Hematopoietic multipotent progenitor cell (in vitro differentiated cells): ENCODE results near the gene FBXW9. TPM values are rescaled to one million over a fixed set of nuclear protein-coding genes. Genes with fewer than 3 reads are reported as not detected.
"Not testable (repeated sequence)": the region's sequence is repeated elsewhere in the genome, so short reads cannot be mapped to it uniquely, and the experiment has no call there.

Experiments
- DNase-seq, 3 donors: peaks; one replicate each; pipeline ENCODE4 v3.0.0-alpha.2; 2011 to 2015; ENCODE audit warnings: low read depth in 2 of 3, low spot score in 2 of 3
- total RNA-seq: library from RNA; depleted of rRNA; stranded (reverse); fragments of >200 nt; gene quantifications from one replicate; pipeline ENCODE4 v1.2.3, GENCODE V29; 2012

Gene FBXW9
- total RNA-seq, 1 donor: 31.2 TPM

GRCh38 chr19:12715929-12716328, 19.5 kb upstream of the FBXW9 start:
- DNase-seq: no peak

DNA sequence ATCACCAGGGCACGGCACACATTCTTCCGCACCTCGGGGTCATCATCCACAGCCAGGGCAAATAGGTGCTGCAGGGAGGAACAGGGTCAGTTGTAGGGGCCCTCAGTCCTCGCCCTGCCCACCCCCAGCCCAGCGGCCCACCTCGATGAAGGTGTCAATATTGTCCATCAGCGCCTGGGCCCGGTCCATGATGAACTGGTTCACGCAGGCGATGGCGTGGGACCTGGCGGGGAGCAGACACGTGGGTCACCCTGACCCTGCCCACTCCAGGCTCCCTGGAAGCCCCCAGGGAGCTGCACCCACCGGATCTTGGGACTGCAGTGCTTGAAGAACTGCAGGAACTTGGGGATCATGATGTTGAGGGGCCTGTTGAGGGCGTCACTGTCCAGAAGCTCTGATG, 18.7 kb upstream of the FBXW9 start:
- no peak for DNase-seq

DNA sequence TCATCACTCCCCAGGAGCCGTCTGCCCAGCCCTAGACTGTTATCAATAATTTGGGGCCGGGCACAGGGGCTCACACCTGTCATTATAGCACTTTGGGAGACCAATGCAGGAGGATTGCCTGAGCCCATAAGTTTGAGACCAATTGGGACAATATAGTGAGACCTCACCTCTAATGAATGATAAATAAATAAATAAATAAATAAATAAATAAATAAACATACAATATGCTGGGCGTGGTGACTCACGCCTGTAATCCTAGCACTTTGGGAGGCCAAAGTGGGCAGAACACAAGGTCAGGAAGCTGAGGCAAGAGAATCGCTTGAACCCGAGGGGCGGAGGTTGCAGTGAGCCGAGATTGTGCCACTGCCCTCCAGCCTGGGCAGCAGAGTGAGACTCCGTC, 16.9 kb upstream of the FBXW9 start:
- not testable (repeated sequence) for DNase-seq

DNA sequence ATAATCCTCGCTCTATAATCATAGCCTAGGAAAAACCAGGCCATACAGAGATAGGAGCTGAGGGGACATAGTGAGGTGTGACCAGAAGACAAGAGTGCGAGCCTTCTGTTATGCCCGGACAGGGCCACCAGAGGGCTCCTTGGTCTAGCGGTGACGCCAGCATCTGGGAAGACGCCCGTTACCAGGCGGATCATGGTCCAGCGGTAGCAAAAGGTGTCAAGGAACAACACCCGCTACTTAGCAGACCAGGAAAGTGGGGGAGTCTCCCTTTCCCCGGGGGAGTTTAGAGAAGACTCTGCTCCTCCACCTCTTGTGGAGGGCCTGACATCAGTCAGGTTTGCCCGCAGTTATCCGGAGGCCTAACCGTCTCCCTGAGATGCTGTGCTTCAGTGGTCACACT, 15.6 kb upstream of the FBXW9 start:
- DNase-seq: not testable (repeated sequence)

- DNase-seq: no peak
These were observed 14.8 kb upstream of the FBXW9 start for GRCh38 chr19:12711187-12711586.

DNA sequence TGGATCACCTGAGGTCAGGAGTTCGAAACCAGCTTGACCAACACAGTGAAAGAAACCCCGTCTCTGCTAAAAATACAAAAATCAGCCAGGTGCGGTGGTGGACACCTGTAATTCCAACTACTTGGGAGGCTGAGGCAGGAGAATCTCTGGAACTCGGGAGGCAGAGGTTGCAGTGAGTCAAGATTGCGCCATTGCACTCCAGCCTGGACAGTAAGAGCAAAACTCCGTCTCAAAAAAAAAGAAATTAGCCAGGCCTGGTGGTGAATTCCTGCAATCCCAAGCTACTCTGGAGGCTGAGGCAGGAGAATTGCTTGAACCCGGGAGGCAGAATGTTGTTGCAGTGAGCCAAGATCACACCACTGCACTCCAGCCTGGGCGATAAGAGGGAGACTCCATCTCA, 12.2 kb upstream of the FBXW9 start:
- DNase-seq: no peak

DNA sequence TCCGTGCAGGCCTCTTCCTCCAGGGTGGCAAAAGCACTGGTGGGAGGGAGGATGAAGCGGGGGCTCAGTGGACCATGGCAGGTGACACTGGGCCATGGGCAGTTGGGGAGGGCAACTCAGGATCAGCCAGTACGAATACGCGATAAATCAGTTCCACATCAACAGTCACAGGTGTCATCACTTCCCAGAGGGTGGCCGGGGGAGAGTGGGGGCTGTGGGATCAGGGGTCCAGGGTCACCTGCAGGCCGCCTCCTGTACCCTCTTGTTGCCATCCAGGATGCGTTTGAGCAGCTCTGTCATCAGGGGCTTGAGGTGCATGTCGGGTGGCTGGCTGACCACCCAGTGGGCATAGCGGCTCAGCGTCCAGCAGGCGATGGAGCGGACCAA, 9.9 kb upstream of the FBXW9 start:
- DNase-seq: no peak

DNA sequence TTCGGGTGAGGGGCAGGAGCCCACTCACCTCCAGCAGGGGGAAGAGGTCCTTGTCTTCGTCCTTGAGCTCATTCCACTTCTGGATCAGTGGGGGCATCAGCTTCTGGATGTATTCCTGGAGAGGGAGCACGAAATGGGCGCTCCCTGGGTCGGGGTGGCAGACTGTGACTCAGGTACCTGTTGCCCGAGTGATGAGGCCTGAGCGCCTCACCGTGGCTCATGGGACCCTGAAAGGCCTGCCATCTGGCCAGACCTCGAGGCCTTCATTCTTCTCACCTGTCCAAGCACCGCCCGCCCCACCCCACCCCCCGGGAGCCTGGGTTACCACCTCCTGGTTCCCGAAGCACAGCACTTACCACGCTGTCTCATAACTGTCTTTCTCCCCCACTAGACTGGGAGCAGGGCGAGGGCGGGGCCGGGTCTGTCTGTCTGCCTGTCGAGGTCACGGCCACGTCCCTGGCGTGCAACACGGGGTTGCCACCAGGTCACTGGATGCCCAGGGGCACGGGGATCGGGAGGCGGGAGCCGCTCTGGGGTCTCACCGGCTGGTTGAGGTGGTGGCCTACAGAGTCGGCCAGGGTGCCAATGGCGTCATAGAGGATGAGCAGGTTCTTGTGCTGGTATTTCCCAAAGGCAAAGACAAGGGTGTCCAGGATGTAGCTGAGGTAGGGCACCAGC, 9.4 kb upstream of the FBXW9 start:
- DNase-seq: no peak

DNA sequence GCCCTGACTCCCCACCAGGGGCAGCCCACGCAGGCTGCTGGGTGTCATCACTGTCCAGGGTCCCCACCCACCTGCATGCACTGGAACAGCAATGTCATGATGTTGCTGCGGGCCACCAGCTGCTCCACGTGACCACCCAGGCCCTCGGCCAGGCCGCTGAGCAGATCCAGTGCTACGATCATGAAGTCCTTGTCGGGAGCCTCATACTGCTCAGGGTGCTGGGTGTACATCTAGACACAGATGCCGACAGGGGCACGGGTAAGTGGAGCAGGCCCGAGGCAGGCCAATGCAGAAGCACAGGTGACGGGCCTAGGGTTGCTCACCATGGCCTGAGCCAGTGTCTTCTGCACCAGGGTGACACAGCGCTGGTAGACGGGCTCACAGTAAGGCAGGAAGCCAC, 8.7 kb upstream of the FBXW9 start:
- no peak for DNase-seq

DNA sequence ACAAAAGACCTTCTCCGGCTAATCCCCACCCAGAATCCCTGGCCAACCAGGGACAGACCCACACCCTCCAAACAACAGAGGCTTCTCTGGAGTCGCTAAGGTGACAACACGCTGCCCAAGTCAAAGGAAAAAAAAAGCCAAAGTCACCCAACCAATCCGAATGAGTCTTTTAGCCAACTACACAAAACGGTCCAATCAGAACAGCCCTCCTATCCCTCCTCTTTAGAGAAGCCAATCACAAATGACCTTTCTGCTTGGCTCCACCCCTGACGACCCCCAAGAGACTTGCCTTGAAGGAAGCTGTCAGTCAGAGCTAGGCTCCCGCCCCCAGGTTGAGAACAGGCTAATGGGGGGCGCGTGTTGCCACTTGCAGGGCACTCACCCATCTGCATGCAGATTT, 6.6 kb upstream of the FBXW9 start:
- DNase-seq: peak in 2 of 3 donors; percentile 79 to 82

GRCh38 chr19:12701596-12702282, 5.3 kb upstream of the FBXW9 start:
- DNase-seq: no peak

DNA sequence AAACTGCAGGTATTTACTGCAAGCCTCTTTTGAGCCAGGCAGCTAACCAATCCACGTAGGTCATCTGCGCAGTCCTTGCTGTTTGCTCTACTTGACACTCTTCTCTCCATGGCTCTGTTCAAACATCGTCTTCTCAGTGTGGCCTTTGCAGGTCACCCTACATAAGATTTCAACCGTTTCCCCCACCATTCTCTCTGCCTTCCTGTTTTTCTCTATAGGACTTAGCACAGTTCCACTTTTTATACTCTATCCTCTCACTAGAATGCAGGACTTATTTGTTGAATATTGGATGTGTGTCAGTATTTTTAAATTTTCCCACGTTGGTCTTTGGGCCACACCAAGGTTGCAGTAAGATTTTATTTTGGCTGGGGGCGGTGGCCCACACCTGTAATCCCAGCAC, 1.7 kb upstream of the FBXW9 start:
- DNase-seq: no peak

DNA sequence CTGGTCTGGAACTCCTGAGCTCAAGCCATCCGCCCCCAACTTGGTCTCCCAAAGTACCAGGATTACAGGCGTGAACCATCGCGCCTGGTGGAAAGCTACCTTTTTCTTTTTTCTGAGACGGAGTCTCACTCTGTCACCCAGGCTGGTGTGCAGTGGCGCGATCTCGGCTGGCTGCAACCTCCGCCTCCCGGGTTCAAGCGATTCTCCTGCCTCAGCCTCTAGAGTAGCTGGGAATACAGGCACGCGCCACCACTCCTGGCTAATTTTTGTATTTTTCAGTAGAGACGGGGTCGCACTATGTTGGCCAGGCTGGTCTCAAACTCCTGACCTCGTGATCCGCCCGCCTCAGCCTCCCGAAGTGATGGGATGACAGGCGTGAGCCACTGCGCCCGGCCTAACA, 994 bp upstream of the FBXW9 start:
- not testable (repeated sequence) for DNase-seq

DNA sequence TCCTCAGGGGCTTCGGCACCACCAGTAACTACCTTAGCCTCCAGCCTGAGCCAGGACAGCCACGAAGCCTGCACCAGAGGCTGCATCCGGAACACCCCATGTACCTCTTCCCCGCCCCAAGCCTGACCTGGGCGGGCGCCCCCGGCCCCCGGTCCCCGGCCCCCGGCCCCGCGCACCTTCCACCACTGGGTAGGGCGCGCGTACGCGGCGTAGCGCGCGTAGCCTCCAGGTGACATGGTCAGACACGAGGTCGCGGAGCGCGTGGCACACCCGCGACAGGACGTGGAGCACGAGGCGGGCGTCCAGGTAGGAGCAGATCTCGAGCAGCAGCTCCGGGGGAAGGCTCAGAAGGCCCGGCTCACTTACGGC, 450 bp downstream of the FBXW9 start:
- DNase-seq: no peak

GRCh38 chr19:12695514-12695913, 917 bp downstream of the FBXW9 start:
- no peak for DNase-seq

DNA sequence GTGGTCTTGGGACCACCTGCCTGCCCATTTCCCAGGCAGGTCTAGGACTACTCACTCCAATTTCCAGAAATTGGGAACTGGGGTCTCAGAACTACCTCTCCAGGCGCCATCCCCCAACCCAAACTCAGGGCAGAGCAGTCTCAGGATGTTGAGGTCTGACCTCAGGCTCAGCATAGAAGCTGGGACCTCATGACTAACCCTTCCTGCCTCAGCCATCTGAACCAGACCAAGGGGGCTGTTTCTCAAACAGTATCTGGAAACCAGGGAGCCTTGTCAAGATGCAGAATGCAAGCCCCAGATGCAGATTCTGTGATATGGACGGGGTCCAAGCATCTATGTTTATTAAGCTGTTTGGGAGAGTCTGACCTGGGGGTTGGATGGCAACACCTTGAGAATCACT, 1.3 kb downstream of the FBXW9 start:
- DNase-seq: peak in 1 of 3 donors; percentile 17

DNA sequence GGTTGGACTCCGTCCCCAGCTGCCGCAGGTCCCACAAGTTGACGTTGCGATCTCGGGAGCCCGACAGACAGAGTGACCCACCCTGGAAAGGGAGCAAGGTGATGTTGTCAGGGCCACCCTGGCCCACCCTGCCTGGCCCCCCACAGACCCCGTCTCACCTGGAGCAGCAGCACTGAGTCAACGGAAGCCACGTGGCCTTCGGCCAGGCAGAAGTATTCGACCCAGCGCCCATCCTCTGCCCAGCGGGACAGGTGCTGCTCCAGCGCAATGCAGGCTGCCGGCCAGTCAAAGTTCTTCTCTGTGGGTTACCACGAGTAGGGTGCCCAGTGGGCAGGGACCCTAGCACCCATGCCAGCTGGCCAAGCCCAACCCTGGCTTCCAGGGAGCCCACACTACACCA, 1.8 kb downstream of the FBXW9 start:
- no peak for DNase-seq

DNA sequence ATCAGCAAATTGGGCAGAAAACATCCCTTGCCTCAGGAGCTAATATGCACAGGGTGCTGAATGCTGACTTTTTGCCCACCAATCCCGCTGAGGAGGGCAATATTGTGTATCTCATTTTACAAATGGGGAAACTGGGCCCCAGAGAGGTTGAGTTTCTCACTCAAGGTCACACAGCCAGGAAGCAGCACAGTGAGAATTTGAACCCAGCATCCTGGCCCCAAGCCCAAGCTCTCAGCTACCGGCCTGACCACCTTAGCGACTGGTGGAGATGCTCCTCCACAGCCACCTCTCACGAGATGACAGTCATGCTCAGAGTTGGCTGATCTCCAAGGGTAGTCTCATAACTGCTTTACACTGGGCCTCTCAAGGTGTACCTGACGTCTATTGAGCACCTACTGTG, 3.5 kb downstream of the FBXW9 start:
- DNase-seq: no peak

DNA sequence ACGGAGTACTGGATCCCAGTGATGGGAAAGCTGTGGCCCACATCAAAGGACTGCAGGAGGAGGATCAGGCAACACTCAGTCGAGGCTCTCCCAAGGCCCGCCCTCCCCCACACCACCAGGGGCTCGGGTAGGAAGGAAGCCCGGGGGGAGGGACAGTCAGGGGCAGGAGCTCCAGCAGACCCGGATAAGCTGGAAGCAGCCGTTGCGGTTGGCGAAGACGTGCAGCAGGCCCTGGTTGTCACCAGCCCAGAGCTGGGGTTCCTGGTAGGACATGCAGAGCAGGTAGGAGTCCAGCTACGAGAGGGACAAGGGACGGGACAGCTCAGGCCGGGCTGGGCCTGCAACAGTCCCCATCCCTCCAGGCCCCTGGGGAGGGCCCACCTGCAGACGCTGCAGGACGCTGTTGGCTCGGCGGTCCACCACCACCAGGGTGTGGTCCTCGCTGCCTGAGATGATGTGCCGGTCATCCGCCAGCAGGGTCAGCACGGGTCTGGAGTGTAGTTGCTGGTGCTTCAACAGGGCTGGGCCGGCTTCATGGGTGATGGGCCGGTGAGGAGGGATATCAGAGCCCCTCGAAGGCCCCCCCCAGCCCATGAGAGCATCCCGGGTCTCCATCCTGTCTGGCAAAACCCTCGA, 6.7 kb downstream of the FBXW9 start:
- DNase-seq: peak in 2 of 3 donors; percentile 67 to 89

DNA sequence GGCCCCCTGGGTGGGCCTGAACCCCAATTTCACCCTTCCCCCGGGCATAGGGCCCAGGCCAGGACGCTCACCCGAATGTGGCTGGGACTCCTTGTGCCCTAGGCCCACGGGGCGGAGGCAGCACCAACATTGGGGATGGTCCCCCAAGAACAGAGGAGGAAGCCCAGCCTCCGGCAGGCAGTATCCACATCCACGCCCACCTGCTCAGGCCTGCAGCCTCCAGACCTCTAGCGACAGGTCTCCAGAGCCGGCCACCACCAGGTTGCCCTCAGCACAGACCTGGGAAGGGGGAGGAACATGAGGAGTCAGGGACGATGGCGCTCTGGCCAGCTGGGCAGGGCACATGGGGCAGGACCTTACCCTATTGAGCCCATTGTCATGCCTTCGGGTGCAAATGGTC, 7.4 kb downstream of the FBXW9 start:
- no peak for DNase-seq

DNA sequence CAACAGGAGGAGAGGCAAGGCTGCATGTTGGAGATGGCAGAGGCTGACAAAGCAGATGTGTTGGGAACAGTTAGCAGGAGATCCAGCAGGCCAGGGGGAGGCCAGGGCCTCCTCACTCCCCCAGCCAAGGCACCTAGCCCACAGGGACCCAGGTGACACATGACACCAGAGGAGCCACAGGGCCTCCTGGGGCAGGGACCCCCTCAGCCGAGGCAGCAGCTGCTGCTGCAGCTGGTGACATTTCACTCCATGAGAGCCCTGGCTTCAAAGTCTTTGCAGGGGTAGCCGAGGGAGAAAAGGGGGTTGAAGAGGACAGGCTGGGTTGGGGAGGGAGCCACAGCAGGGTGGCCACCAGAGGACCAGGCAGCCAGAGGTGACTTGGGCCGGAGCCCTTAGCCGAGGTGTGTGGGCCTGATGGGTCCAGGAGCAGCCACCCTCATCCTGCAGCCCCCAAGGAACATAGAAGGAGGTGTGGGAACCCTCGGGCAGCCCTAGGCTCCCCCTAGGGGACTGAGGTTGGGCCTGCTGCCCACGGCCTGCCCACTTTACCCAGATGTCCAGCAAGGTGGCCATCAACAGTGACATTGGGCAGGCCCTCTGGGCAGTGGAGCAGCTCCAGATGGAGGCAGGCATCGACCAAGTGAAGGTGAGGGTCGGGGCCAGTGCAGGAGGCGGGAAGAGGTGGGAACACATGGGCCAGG, 8.8 kb downstream of the FBXW9 start, which contains the start of gene GNG14:
Gene GNG14, plus strand, starts transcription at position 503 of the 701 bp plus-strand sequence. Its CDS starts 51 bp downstream, at position 554.
- no peak for DNase-seq
